Fibroblast of lung (primary cell): ENCODE data around the gene HECTD2. TPM values are rescaled to one million over a fixed set of nuclear protein-coding genes. Genes with fewer than 3 reads are reported as not detected.
A peak's percentile ranks its signal among the peaks of the same experiment; 100 is the strongest.

Experiments used
- DNase-seq, 2 donors: peaks; one replicate each; pipeline versions ENCODE4 v3.0.0 to v3.0.0-alpha.2; 2010; ENCODE audit warnings: low read depth in 2 of 2
- H2AFZ ChIP-seq: 2 replicates; pipeline ENCODE4 v1.5.1; 2012; ENCODE audit warnings: low read length, control low read depth, inconsistent platforms
- H3K27ac ChIP-seq: 2 replicates; pipeline ENCODE4 v1.5.1; 2011; ENCODE audit warnings: low read length, control low read depth; ENCODE audit not compliant: insufficient read depth
- H3K27me3 ChIP-seq: 2 replicates; pipeline ENCODE4 v1.5.1; 2011; ENCODE audit warnings: mild to moderate bottlenecking, low read length; ENCODE audit not compliant: control insufficient read depth, insufficient read depth
- H3K36me3 ChIP-seq: 2 replicates; pipeline ENCODE4 v1.5.1; 2011; ENCODE audit warnings: low read length; ENCODE audit not compliant: control insufficient read depth, insufficient read depth
- H3K4me1 ChIP-seq: 2 replicates; pipeline ENCODE4 v1.5.1; 2011; ENCODE audit warnings: low read length; ENCODE audit not compliant: control insufficient read depth, insufficient read depth; ENCODE audit errors: extremely low read depth
- H3K4me2 ChIP-seq: 2 replicates; pipeline ENCODE4 v1.5.1; 2011; ENCODE audit warnings: low read length, control low read depth; ENCODE audit not compliant: insufficient read depth; ENCODE audit errors: extremely low read depth
- H3K4me3 ChIP-seq, 4 experiments: fragments of 200-600 bp in 1 of 4; sonication (generic) in 1 of 4; replicated peaks in 1 of 4; 2 replicates each; pipeline ENCODE4 v1.5.1; 2011 to 2016; ENCODE audit warnings: low read length in 4 of 4, low read depth in 3 of 4, mild to moderate bottlenecking in 3 of 4, control low read depth in 2 of 4, inconsistent platforms in 1 of 4, mixed read lengths in 1 of 4; ENCODE audit not compliant: insufficient read depth in 1 of 4; ENCODE audit errors: control extremely low read depth in 1 of 4
- H3K79me2 ChIP-seq: 2 replicates; pipeline ENCODE4 v1.5.1; 2012; ENCODE audit warnings: mild to moderate bottlenecking, low read length, inconsistent platforms; ENCODE audit not compliant: control insufficient read depth, insufficient read depth
- H3K9ac ChIP-seq: 2 replicates; pipeline ENCODE4 v1.5.1; 2011; ENCODE audit warnings: mild to moderate bottlenecking, low read length, control low read depth; ENCODE audit not compliant: insufficient read depth
- H3K9me3 ChIP-seq: 2 replicates; pipeline ENCODE4 v1.5.1; 2012; ENCODE audit warnings: low read depth, low read length; ENCODE audit not compliant: control insufficient read depth, insufficient read depth
- H4K20me1 ChIP-seq: 2 replicates; pipeline ENCODE4 v1.5.1; 2011; ENCODE audit warnings: low read length; ENCODE audit not compliant: control insufficient read depth, insufficient read depth; ENCODE audit errors: extremely low read depth
- EZH2 ChIP-seq: IDR thresholded peaks from 2 replicates; pipeline ENCODE4 v1.5.1; 2012; ENCODE audit warnings: low read length, control low read depth, mild to moderate bottlenecking; ENCODE audit errors: missing control alignments
- polyA plus RNA-seq, 2 donors: library from polyadenylated mRNA; depleted of rRNA in 1 of 2; stranded (reverse) in 1 of 2; unstranded in 1 of 2; fragments of >200 nt; gene quantifications; 2 replicates each; pipeline ENCODE4 v1.2.1, GENCODE V29; 2011 to 2012; ENCODE audit warnings: missing spikeins in 1 of 2
- total RNA-seq: library from RNA; depleted of rRNA; stranded (reverse); fragments of >200 nt; gene quantifications from 2 replicates; pipeline ENCODE4 v1.2.1, GENCODE V29; 2014
- TF ChIP-seq, protein P1 (sequence below), 2 donors: IDR thresholded peaks in 1 of 2; conservative IDR thresholded peaks in 1 of 2; 1 replicate in 1 of 2; 2 replicates in 1 of 2; pipeline ENCODE4 v1.5.1; 2011 to 2012; ENCODE audit warnings: low read length in 2 of 2, control low read depth in 1 of 2, inconsistent platforms in 1 of 2, low read depth in 1 of 2, mild to moderate bottlenecking in 1 of 2

The HECTD2 gene
- total and polyA plus RNA-seq, 2 donors (not counting 1 experiment from before 2014, with no cell fraction given): 7.6 to 8.3 TPM

DNA sequence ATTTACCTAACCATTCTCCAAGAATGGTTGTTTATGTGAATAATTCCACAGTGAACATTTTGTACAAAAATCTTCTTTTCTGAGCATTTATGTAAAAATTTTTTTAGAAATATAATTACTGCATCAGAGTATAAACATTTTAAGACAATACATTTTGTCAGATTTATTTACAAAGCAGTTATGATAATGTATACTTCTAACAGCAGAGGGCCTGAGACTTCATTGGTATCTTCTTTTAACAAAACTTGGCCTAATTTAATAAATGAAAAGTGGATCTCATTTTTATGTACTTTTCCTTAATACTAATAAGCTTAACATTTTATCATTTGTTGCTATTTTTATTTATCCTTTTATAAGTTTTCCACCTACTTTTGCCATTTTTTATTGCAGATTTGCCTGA lies 69.4 kb downstream of the HECTD2 start:
- peak in 1 of 2 donors; percentile 2 for DNase-seq
- Histone ChIP-seq H3K27ac (no peak overlapping the region), H3K9me3 (no peaks in the 10 kb centered on the region), H3K9ac (no peak overlapping the region), H3K27me3 (no peaks in the 10 kb centered on the region), H3K4me2 (no peak overlapping the region), H3K79me2 (no peaks in the 10 kb centered on the region), H2AFZ (no peak overlapping the region), H3K36me3 (no peaks in the 10 kb centered on the region), H3K4me1 (no peaks in the 10 kb centered on the region), H4K20me1 (no peaks in the 10 kb centered on the region), H3K4me3 (no peak overlapping the region)
- no peak for TF ChIP-seq EZH2
- TF ChIP-seq, protein P1, sequence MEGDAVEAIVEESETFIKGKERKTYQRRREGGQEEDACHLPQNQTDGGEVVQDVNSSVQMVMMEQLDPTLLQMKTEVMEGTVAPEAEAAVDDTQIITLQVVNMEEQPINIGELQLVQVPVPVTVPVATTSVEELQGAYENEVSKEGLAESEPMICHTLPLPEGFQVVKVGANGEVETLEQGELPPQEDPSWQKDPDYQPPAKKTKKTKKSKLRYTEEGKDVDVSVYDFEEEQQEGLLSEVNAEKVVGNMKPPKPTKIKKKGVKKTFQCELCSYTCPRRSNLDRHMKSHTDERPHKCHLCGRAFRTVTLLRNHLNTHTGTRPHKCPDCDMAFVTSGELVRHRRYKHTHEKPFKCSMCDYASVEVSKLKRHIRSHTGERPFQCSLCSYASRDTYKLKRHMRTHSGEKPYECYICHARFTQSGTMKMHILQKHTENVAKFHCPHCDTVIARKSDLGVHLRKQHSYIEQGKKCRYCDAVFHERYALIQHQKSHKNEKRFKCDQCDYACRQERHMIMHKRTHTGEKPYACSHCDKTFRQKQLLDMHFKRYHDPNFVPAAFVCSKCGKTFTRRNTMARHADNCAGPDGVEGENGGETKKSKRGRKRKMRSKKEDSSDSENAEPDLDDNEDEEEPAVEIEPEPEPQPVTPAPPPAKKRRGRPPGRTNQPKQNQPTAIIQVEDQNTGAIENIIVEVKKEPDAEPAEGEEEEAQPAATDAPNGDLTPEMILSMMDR (conservative IDR thresholded peaks at IDR 0.05 in 1 of 2, IDR thresholded peaks at IDR 0.05 in 1 of 2; ENCODE audit: low read depth in 1 of 2, low read length in 2 of 2): no peak

DNA sequence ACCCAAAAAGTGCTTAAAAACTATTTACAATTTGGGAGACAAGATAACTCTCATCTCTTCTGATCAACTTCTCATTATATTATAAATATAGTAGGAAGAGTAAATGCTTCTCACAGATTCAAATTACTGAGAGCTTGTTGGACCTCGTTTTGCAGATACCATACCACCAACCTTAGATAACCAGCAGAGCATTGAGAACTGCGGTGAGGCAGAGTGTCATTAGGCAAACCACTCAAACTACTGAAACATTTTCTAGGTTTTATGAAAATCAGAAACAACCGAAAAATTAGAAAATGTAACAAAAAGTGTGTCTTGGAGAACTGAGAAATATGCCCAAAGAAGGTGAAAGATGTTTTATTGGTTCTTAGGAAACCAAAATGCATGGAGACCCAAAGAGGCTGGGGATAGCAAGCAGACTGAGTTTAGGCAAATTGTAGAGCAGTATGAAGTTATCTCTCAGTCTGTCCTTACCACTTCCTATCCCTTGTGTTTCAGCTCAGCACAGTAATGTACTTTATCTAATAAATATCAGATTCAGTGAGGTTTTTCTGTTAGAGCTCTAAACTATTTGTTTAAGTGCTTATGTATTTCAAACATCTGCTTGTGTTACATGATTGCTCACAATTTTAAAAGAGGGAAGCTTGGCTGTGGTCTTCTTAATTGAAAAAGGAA lies 77.9 kb downstream of the HECTD2 start:
- Histone ChIP-seq H2AFZ (no peak overlapping the region), H3K27me3 (no peaks in the 10 kb centered on the region), H3K4me1 (no peaks in the 10 kb centered on the region), H3K36me3 (no peaks in the 10 kb centered on the region), H3K9me3 (no peaks in the 10 kb centered on the region), H3K79me2 (no peaks in the 10 kb centered on the region), H3K4me3 (no peak overlapping the region), H3K27ac (no peak overlapping the region), H3K4me2 (no peak overlapping the region), H3K9ac (no peak overlapping the region), H4K20me1 (no peaks in the 10 kb centered on the region)
- no peak for TF ChIP-seq EZH2
- TF ChIP-seq, protein P1 (conservative IDR thresholded peaks at IDR 0.05 in 1 of 2, IDR thresholded peaks at IDR 0.05 in 1 of 2; ENCODE audit: low read depth in 1 of 2, low read length in 2 of 2): no peak
- no peak for DNase-seq

DNA sequence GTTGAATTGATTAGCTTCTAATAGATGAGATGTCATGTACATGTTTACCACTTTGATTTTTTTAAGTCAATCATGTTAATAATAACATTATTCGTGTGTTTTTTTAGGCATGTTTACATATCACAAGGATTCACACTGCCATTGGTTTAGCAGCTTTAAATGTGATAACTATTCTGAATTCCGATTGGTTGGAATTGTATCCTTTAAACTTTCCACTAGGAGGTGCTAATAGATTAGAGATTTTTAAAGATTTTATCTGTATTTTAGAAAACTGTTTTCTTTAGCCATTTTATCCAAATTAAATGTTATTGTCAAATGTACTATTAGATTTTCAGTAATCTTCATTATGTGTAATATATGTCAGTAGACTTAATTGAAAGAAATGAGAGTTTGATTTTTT lies 83.2 kb downstream of the HECTD2 start:
- Histone ChIP-seq H3K4me1 (peaks cover 4% of the 10 kb centered on the region), H3K9me3 (no peaks in the 10 kb centered on the region), H3K4me2 (no peak overlapping the region), H3K36me3 (no peaks in the 10 kb centered on the region), H3K79me2 (no peaks in the 10 kb centered on the region), H3K27ac (no peak overlapping the region), H3K4me3 (no peak overlapping the region), H3K9ac (no peak overlapping the region), H4K20me1 (no peaks in the 10 kb centered on the region), H3K27me3 (no peaks in the 10 kb centered on the region), H2AFZ (no peak overlapping the region)
- peak; percentile 53 to 79 for DNase-seq
- TF ChIP-seq, protein P1 (conservative IDR thresholded peaks at IDR 0.05 in 1 of 2, IDR thresholded peaks at IDR 0.05 in 1 of 2; ENCODE audit: low read depth in 1 of 2, low read length in 2 of 2): peak in 1 of 2 donors; percentile 18
- no peak for TF ChIP-seq EZH2
